MV-4-11 (cell line): ENCODE measurements around the gene OR7E24.
"Not testable (repeated sequence)": the region's sequence is repeated elsewhere in the genome, so short reads cannot be mapped to it uniquely, and the experiment has no call there.

ENCODE experiments used
- DNase-seq: peaks from one replicate; lab custom pipeline; 2025; lab: John Stamatoyannopoulos, UW

The OR7E24 gene

DNA sequence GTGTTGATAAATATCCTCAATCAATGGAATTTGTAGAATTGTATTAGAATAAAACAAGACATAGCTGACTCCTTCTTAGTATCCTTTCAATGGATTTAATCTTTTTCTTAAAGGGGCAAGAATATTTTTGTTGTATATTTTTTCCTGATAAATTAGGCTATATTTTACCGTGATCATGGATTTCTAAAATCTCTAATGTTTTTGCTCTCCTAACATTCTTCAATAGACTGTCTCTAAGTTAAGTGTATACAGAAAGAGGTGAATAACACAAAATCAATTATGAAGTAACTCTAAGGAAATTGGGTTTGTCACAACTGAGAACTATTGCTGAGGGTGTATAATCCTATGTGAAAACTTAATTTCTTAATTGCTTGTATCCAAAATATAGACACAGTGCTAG is at the start of gene OR7E24:
TSS of gene OR7E24 (plus strand) at position 301 of the 400 bp plus-strand sequence. CDS start 114 bp downstream, outside the sequence.
- no peak for DNase-seq

DNA sequence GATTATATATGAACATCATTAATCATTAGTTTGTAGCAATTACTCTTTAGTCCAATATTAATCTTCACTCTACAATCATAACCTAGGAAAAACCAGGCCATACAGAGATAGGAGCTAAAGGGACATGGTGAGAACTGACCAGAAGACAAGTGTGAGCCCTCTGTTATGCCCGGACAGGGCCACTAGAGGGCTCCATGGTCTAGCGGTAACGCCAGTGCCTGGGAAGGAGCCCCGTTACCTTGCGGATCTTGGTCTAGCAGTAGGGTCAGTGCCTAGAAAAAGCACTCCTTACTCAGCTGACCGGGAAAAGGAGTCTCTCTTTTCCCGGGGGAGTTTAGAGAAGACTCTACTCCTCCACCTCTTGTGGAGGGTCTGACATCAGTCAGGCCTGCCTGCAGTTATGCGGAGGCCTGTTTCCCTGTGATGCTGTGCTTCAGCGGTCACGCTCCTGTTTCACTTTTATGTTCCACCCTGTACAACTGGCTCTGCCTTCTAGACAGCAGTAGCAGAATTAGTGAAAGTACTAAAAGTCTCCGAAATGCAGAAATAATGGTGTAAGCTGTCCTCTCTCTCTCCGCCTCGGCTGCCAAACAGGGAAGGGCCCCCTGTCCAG is 45.1 kb upstream of the OR7E24 start:
- peak; percentile 60 for DNase-seq

DNA sequence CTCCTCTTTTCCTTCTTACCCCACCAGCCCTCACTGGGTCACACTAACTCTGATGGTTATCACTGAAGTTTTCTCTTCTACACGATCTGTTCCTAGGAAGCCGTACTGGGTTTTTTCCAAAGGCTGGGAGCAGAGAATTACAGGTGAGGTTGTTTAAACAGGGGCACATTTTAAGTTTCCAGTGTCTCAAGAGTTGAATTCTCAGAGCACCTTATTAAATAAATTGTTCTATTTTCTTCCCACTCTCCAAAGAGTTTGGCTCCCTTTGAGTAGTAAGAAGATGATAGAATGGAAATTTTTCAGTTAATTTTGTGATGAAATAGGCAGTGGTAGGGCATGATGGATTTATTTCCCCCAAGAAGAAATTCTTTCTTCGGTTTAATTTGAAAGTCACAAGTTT is 31.2 kb upstream of the OR7E24 start, which contains the start of gene OR7D4:
TSS of gene OR7D4 (minus strand) at position 101 of the 400 bp plus-strand sequence. CDS start 4,752 bp downstream, outside the sequence.
- no peak for DNase-seq

DNA sequence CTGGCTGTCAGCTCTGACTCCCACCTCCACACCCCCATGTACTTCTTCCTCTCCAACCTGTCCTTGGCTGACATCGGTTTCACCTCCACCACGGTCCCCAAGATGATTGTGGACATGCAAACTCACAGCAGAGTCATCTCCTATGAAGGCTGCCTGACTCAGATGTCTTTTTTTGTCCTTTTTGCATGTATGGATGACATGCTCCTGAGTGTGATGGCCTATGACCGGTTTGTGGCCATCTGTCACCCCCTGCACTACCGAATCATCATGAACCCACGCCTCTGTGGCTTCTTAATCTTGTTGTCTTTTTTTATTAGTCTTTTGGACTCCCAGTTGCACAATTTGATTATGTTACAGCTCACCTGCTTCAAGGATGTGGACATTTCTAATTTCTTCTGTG is 506 bp downstream of the OR7E24 start:
- no peak for DNase-seq

DNA sequence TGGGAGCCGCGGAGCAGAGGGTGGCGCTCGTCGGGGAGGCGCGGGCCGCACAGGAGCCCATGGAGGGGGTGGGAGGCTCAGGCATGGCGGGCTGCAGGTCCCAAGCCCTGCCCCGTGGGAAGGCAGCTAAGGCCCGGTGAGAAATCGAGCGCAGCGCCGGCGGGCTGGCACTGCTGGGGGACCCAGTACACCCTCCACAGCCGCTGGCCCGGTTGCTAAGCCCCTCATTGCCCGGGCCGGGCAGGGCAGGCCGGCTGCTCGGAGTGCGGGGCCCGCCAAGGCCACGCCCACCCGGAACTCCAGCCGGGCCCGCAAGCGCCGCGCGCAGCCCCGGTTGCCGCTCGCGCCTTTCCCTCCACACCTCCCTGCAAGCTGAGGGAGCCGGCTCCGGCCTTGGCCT is 32.8 kb downstream of the OR7E24 start:
- DNase-seq, result not testable (repeated sequence)

DNA sequence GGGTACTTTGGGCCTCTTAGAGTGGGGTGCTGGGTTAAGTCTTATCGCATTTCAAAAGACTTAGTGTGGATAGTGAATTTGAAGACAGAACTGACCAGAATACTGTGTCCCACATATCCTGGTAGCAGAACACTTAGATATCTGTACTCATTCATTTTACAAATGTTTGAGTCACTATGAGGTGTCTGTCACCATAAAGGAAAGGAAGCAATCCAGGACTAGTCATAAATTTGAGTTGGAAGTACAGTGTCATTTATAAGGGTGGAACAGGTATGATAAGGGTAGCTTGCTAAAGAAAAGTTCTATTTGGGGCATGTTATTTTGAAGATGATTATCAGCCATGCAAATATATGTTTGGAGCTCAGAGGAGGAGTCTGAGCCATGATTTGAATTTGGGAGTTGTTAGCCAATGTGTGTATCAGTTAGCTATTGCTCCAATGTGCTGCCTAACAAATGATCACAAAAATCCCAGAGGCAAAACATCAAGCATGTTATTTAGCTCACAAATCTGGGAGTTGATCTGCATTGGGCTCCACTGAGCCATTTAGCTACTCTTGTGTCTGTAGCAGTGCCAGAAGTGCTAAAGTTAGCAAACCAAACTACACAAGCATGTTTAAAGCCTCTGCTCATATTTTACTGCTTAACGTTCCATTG is 38.6 kb downstream of the OR7E24 start:
- no peak for DNase-seq

DNA sequence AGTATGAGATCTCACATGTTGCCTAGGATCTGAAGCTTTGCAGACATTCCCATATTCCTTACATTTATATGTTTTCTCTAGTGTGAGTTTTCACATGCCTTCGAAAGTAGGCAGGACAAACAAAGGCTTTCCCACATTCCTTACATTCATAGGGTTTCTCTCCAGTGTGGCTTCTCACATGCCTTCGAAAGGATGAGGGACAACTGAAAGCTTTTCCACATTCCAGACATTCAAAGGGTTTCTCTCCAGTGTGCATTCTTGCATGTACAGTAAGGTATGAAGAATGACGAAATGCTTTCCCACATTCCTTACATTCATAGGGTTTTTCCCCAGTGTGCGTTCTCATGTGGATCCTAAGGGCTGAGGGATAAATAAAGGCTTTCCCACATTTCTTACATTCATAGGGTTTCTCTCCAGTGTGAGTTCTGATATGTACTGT is 44.7 kb downstream of the OR7E24 start:
- no peak for DNase-seq

DNA sequence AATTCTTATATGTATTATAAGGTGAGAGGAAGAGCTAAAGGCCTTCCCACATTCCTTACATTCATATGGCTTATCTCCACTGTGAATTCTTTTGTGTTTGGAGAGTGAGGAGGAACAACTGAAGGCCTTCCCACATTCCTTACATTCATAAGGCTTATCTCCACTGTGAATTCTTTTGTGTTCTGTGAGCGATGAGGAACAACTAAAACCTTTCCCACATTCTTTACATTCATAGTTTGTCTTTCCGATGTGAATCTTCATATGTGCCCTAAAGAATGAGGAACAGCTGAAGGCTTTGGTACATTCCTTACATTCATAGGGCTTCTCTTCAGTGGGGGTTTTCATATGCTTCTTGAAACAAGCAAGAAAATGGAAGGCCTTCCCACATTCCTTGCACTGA is 45.6 kb downstream of the OR7E24 start:
- no peak for DNase-seq
